HPDE6-E6E7 (cell line): ENCODE measurements around the gene USP30.

ENCODE experiments used
- DNase-seq: peaks from one replicate; pipeline ENCODE4 v3.0.0; 2011; ENCODE audit warnings: missing footprints; ENCODE audit errors: extremely low spot score

The USP30 gene

GRCh38 chr12:109097435-109098182, 45.2 kb downstream of the USP30 start, which contains the start of gene UNG:
UNG (plus strand) TSS chr12:109097597; CDS start chr12:109097680, 83 bp downstream.
- DNase-seq, result peak; percentile 96

GRCh38 chr12:109098183-109098604, 45.8 kb downstream of the USP30 start:
- no peak for DNase-seq

GRCh38 chr12:109098651-109099050, 46.3 kb downstream of the USP30 start:
- no peak for DNase-seq

- no peak for DNase-seq
Observed at GRCh38 chr12:109099431-109100020, 47.1 kb downstream of the USP30 start.

GRCh38 chr12:109100741-109101140, 48.4 kb downstream of the USP30 start:
- no peak for DNase-seq

- no peak for DNase-seq
Observed at GRCh38 chr12:109102491-109102890, 50.1 kb downstream of the USP30 start.

GRCh38 chr12:109105176-109105575, 52.8 kb downstream of the USP30 start:
- no peak for DNase-seq

GRCh38 chr12:109109746-109110350, 57.5 kb downstream of the USP30 start:
- no peak for DNase-seq

- DNase-seq, result peak; percentile 76
Observed at GRCh38 chr12:109110988-109111495, 58.7 kb downstream of the USP30 start.

- no peak for DNase-seq
Observed at GRCh38 chr12:109112720-109113465, 60.5 kb downstream of the USP30 start.

GRCh38 chr12:109113661-109114321, 61.4 kb downstream of the USP30 start:
- DNase-seq, result no peak

- no peak for DNase-seq
Observed at GRCh38 chr12:109114644-109115043, 62.3 kb downstream of the USP30 start.

- DNase-seq, result no peak
Observed at GRCh38 chr12:109115404-109115757, 63.0 kb downstream of the USP30 start.

GRCh38 chr12:109115758-109116610, 63.6 kb downstream of the USP30 start, which contains the start of gene ACACB:
ACACB (plus strand) TSS chr12:109116587; CDS start chr12:109139406, 22,819 bp downstream.
- DNase-seq, result no peak

GRCh38 chr12:109116611-109116949, 64.2 kb downstream of the USP30 start:
- DNase-seq, result no peak

GRCh38 chr12:109120095-109120494, 67.7 kb downstream of the USP30 start:
- DNase-seq, result no peak

GRCh38 chr12:109120557-109120956, 68.2 kb downstream of the USP30 start:
- no peak for DNase-seq

- DNase-seq, result no peak
Observed at GRCh38 chr12:109121346-109121880, 69.0 kb downstream of the USP30 start.

GRCh38 chr12:109124878-109125648, 72.7 kb downstream of the USP30 start:
- DNase-seq, result no peak
